ENCODE measurements around the gene ZNF333. TPM values are rescaled to one million over a fixed set of nuclear protein-coding genes. Genes with fewer than 3 reads are reported as not detected.

ZNF333 gene
- total RNA-seq, 2 donors from 2014 or later = 16.2 to 19.8 TPM

- Mint-ChIP-seq H3K4me3 (no peak overlapping the region), H3K9me3 (peaks cover 77% of the 10 kb centered on the region), H3K27me3 (ENCODE audit: insufficient read depth) (peaks cover 2% of the 10 kb centered on the region), H3K4me1 (no peaks in the 10 kb centered on the region), H3K36me3 (ENCODE audit: low read depth) (no peaks in the 10 kb centered on the region), H3K27ac (no peak overlapping the region)
- Histone ChIP-seq H3K4me1 (ENCODE audit: control insufficient read depth, insufficient read depth, low read length) (no peaks in the 10 kb centered on the region), H3K9me3 (ENCODE audit: control insufficient read depth, low read length) (peaks cover 12% of the 10 kb centered on the region), H3K27me3 (ENCODE audit: control insufficient read depth, insufficient read depth, low read length, poor library complexity, severe bottlenecking) (no peaks in the 10 kb centered on the region), H3K27ac (ENCODE audit: low read depth, low read length) (no peak overlapping the region), H3K9ac (ENCODE audit: extremely low read depth, low read length, poor library complexity, severe bottlenecking) (no peak overlapping the region), H3K36me3 (ENCODE audit: control insufficient read depth, insufficient read depth, low read length) (no peaks in the 10 kb centered on the region), H3K4me3 (ENCODE audit: low read length) (no peak overlapping the region)
- TF ChIP-seq, protein P1, sequence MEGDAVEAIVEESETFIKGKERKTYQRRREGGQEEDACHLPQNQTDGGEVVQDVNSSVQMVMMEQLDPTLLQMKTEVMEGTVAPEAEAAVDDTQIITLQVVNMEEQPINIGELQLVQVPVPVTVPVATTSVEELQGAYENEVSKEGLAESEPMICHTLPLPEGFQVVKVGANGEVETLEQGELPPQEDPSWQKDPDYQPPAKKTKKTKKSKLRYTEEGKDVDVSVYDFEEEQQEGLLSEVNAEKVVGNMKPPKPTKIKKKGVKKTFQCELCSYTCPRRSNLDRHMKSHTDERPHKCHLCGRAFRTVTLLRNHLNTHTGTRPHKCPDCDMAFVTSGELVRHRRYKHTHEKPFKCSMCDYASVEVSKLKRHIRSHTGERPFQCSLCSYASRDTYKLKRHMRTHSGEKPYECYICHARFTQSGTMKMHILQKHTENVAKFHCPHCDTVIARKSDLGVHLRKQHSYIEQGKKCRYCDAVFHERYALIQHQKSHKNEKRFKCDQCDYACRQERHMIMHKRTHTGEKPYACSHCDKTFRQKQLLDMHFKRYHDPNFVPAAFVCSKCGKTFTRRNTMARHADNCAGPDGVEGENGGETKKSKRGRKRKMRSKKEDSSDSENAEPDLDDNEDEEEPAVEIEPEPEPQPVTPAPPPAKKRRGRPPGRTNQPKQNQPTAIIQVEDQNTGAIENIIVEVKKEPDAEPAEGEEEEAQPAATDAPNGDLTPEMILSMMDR (conservative IDR thresholded peaks at IDR 0.05) = no peak
- no peak for DNase-seq
- WGBS, 2 experiments (ENCODE audit: insufficient coverage in 1 of 2, insufficient read length in 1 of 2) = 68 to 69% methylated on average over 4 to 6 of the region's 6 CpGs
Observed at GRCh38 chr19:14659874-14660489, 29.9 kb upstream of the ZNF333 start.

GRCh38 chr19:14661372-14661924 lies 28.4 kb upstream of the ZNF333 start:
- TF ChIP-seq, protein P1 (conservative IDR thresholded peaks at IDR 0.05) = no peak
- Mint-ChIP-seq H3K9me3 (peaks cover 70% of the 10 kb centered on the region), H3K27me3 (ENCODE audit: insufficient read depth) (peaks cover 2% of the 10 kb centered on the region), H3K36me3 (ENCODE audit: low read depth) (no peaks in the 10 kb centered on the region), H3K4me3 (no peak overlapping the region), H3K27ac (no peak overlapping the region), H3K4me1 (no peaks in the 10 kb centered on the region)
- no peak for DNase-seq
- WGBS, 2 experiments (ENCODE audit: insufficient coverage in 1 of 2, insufficient read length in 1 of 2) = 81 to 85% methylated on average over 10 to 12 of the region's 12 CpGs
- H3K36me3 ChIP-seq (ENCODE audit: control insufficient read depth, insufficient read depth, low read length) = no peaks in the 10 kb centered on the region
- no peak overlapping the region for H3K9ac ChIP-seq (ENCODE audit: extremely low read depth, low read length, poor library complexity, severe bottlenecking)
- no peaks in the 10 kb centered on the region for H3K27me3 ChIP-seq (ENCODE audit: control insufficient read depth, insufficient read depth, low read length, poor library complexity, severe bottlenecking)
- H3K4me3 ChIP-seq (ENCODE audit: low read length) = no peak overlapping the region
- peaks cover 9% of the 10 kb centered on the region for H3K9me3 ChIP-seq (ENCODE audit: control insufficient read depth, low read length)
- H3K27ac ChIP-seq (ENCODE audit: low read depth, low read length) = no peak overlapping the region
- no peaks in the 10 kb centered on the region for H3K4me1 ChIP-seq (ENCODE audit: control insufficient read depth, insufficient read depth, low read length)

- Histone ChIP-seq H3K9me3 (ENCODE audit: control insufficient read depth, low read length) (peaks cover 35% of the 10 kb centered on the region), H3K27me3 (ENCODE audit: control insufficient read depth, insufficient read depth, low read length, poor library complexity, severe bottlenecking) (no peaks in the 10 kb centered on the region), H3K27ac (ENCODE audit: low read depth, low read length) (no peak overlapping the region), H3K4me3 (ENCODE audit: low read length) (no peak overlapping the region), H3K4me1 (ENCODE audit: control insufficient read depth, insufficient read depth, low read length) (no peaks in the 10 kb centered on the region), H3K9ac (ENCODE audit: extremely low read depth, low read length, poor library complexity, severe bottlenecking) (no peak overlapping the region), H3K36me3 (ENCODE audit: control insufficient read depth, insufficient read depth, low read length) (no peaks in the 10 kb centered on the region)
- Mint-ChIP-seq H3K27me3 (ENCODE audit: insufficient read depth) (peaks cover 3% of the 10 kb centered on the region), H3K36me3 (ENCODE audit: low read depth) (no peaks in the 10 kb centered on the region), H3K4me3 (no peak overlapping the region), H3K9me3 (peaks cover 80% of the 10 kb centered on the region), H3K4me1 (no peaks in the 10 kb centered on the region), H3K27ac (no peak overlapping the region)
- WGBS, 2 experiments (ENCODE audit: insufficient coverage in 1 of 2, insufficient read length in 1 of 2) = 38 to 58% methylated on average over 2 to 3 of the region's 3 CpGs
- TF ChIP-seq, protein P1 (conservative IDR thresholded peaks at IDR 0.05) = no peak
- DNase-seq = no peak
Observed at GRCh38 chr19:14669940-14670339, 19.9 kb upstream of the ZNF333 start.
